ENCODE data around the gene DDX39A. TPM values are rescaled to one million over a fixed set of nuclear protein-coding genes. Genes with fewer than 3 reads are reported as not detected.
"Not testable (repeated sequence)": the region's sequence is repeated elsewhere in the genome, so short reads cannot be mapped to it uniquely, and the experiment has no call there.

The DDX39A gene
- total RNA-seq, 2 experiments from 2014 or later, result 296 to 299 TPM

DNA sequence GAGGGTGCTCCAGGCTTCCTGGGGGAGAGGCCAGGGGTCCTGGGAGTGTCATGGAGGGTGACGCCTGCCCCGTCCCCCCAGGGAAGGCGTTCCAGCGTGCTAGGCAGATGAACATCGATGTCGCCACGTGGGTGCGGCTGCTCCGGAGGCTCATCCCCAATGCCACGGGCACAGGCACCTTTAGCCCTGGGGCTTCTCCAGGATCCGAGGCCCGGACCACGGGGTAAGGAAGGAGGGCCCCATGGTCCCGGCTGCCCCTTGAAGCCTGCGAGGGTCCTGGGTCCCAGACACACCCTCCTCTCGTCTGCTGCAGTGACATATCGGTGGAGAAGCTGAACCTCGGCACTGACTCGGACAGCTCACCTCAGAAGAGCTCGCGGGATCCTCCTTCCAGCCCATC is 44.6 kb upstream of the DDX39A start:
- Mint-ChIP-seq H3K9me3 (no peaks in the 10 kb centered on the region), H3K27me3 (no peaks in the 10 kb centered on the region), H3K36me3 (ENCODE audit: low read depth) (peaks cover 89% of the 10 kb centered on the region), H3K4me1 (ENCODE audit: low read depth) (no peaks in the 10 kb centered on the region), H3K27ac (no peak overlapping the region), H3K4me3 (no peak overlapping the region)
- Histone ChIP-seq H3K36me3 (ENCODE audit: insufficient read depth, low read length) (peaks cover 79% of the 10 kb centered on the region), H3K4me3 (ENCODE audit: low read length) (no peak overlapping the region), H3K27ac (ENCODE audit: low read depth in 1 of 2, low read length in 2 of 2) (no peak overlapping the region), H3K4me1 (ENCODE audit: insufficient read depth, low read length) (no peaks in the 10 kb centered on the region), H3K9me3 (ENCODE audit: control insufficient read depth in 1 of 2, insufficient read depth in 1 of 2, low read length in 2 of 2) (no peaks in the 10 kb centered on the region), H3K27me3 (ENCODE audit: control insufficient read depth in 1 of 2, insufficient read depth in 2 of 2, low read length in 2 of 2) (no peaks in the 10 kb centered on the region)
- TF ChIP-seq, protein P1, sequence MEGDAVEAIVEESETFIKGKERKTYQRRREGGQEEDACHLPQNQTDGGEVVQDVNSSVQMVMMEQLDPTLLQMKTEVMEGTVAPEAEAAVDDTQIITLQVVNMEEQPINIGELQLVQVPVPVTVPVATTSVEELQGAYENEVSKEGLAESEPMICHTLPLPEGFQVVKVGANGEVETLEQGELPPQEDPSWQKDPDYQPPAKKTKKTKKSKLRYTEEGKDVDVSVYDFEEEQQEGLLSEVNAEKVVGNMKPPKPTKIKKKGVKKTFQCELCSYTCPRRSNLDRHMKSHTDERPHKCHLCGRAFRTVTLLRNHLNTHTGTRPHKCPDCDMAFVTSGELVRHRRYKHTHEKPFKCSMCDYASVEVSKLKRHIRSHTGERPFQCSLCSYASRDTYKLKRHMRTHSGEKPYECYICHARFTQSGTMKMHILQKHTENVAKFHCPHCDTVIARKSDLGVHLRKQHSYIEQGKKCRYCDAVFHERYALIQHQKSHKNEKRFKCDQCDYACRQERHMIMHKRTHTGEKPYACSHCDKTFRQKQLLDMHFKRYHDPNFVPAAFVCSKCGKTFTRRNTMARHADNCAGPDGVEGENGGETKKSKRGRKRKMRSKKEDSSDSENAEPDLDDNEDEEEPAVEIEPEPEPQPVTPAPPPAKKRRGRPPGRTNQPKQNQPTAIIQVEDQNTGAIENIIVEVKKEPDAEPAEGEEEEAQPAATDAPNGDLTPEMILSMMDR (IDR thresholded peaks at IDR 0.05), result no peak
- DNase-seq (no peak), ATAC-seq (ENCODE audit: poor library complexity) (no peak)
- ChIA-PET CTCF (no interaction called here), POLR2A (no interaction called here)
- intact Hi-C loops (cut with DNase I, micrococcal nuclease), result no loop called here

DNA sequence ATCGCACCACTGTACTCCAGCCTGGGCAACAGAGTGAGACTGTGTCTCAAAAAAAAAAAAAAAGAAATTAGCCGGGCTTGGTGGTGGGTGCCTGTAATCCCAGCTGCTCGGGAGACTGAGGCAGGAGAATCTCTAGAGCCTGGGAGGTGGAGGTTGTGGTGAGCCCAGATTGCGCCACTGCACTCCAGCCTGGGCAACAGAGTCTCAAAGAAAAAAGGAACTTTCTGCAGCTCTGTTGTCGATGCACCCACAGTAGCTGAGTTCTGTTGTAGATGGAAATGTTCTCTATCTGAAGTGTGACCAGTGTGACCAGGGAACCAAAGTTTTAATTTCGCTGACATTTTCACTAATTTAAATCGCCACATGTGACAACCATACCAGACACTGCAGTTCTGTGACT is 43.3 kb upstream of the DDX39A start:
- DNase-seq; POLR2A ChIA-PET; H3K27ac ChIP-seq (ENCODE audit: low read depth in 1 of 2, low read length in 2 of 2); intact Hi-C loops (cut with DNase I, micrococcal nuclease); H3K27me3 Mint-ChIP-seq; H3K27ac Mint-ChIP-seq; CTCF ChIA-PET; H3K9me3 ChIP-seq (ENCODE audit: control insufficient read depth in 1 of 2, insufficient read depth in 1 of 2, low read length in 2 of 2); H3K4me3 ChIP-seq (ENCODE audit: low read length); H3K4me1 ChIP-seq (ENCODE audit: insufficient read depth, low read length); ATAC-seq (ENCODE audit: poor library complexity); H3K4me3 Mint-ChIP-seq; H3K9me3 Mint-ChIP-seq; H3K4me1 Mint-ChIP-seq (ENCODE audit: low read depth); H3K27me3 ChIP-seq (ENCODE audit: control insufficient read depth in 1 of 2, insufficient read depth in 2 of 2, low read length in 2 of 2): not testable (repeated sequence)
- H3K36me3 ChIP-seq (ENCODE audit: insufficient read depth, low read length), result peaks cover 80% of the 10 kb centered on the region
- peaks cover 90% of the 10 kb centered on the region for H3K36me3 Mint-ChIP-seq (ENCODE audit: low read depth)

DNA sequence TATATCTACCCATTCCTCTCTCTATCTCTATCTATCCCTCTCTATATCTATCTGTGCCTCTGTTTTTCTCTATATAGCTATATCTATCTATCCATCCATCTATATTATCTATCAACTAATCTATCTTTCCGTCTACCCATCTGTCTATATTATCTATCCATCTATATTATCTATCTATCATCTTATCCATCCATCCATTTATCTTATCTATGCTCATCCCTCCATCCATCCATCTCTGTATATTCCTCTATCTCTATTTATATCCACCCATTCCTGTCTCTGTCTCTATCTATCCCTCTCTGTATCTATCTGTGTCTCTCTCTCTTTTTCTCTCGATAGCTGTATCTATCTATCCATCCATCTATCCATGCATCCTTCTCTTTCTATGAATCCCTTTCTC is 41.8 kb upstream of the DDX39A start:
- intact Hi-C loops (cut with DNase I, micrococcal nuclease), result no loop called here
- ATAC-seq (ENCODE audit: poor library complexity) (no peak), DNase-seq (no peak)
- Histone ChIP-seq H3K9me3 (ENCODE audit: control insufficient read depth in 1 of 2, insufficient read depth in 1 of 2, low read length in 2 of 2) (no peaks in the 10 kb centered on the region), H3K4me3 (ENCODE audit: low read length) (no peak overlapping the region), H3K27me3 (ENCODE audit: control insufficient read depth in 1 of 2, insufficient read depth in 2 of 2, low read length in 2 of 2) (no peaks in the 10 kb centered on the region), H3K4me1 (ENCODE audit: insufficient read depth, low read length) (no peaks in the 10 kb centered on the region), H3K27ac (ENCODE audit: low read depth in 1 of 2, low read length in 2 of 2) (no peak overlapping the region), H3K36me3 (ENCODE audit: insufficient read depth, low read length) (peaks cover 81% of the 10 kb centered on the region)
- ChIA-PET POLR2A (no interaction called here), CTCF (no interaction called here)
- H3K9me3 Mint-ChIP-seq, result no peaks in the 10 kb centered on the region
- H3K27me3 Mint-ChIP-seq, result no peaks in the 10 kb centered on the region
- H3K27ac Mint-ChIP-seq, result no peak overlapping the region
- no peak overlapping the region for H3K4me3 Mint-ChIP-seq
- TF ChIP-seq, protein P1 (IDR thresholded peaks at IDR 0.05), result no peak
- H3K36me3 Mint-ChIP-seq (ENCODE audit: low read depth), result peaks cover 93% of the 10 kb centered on the region
- H3K4me1 Mint-ChIP-seq (ENCODE audit: low read depth), result no peaks in the 10 kb centered on the region

DNA sequence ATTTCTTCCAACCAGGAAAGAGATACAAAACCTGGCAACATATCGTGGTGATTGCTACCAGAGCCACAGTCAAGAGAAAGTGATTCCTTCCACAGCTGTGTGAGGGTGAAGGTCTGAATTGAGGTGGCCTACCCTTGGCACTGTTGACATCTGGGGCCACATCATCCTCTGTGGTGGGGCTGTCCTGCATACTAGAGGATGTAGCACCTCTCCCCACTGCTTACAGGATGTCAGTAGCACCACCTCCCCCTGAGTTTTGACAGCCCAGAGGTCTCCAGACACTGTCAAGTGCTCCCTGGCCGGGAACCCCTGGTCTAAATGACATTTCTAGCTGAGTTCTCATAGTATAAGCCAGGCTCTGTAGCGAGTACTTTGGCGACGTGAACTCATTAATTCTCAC is 40.6 kb upstream of the DDX39A start:
- Histone ChIP-seq H3K9me3 (ENCODE audit: control insufficient read depth in 1 of 2, insufficient read depth in 1 of 2, low read length in 2 of 2) (no peaks in the 10 kb centered on the region), H3K27me3 (ENCODE audit: control insufficient read depth in 1 of 2, insufficient read depth in 2 of 2, low read length in 2 of 2) (no peaks in the 10 kb centered on the region), H3K4me1 (ENCODE audit: insufficient read depth, low read length) (no peaks in the 10 kb centered on the region), H3K4me3 (ENCODE audit: low read length) (no peak overlapping the region), H3K27ac (ENCODE audit: low read depth in 1 of 2, low read length in 2 of 2) (no peak overlapping the region), H3K36me3 (ENCODE audit: insufficient read depth, low read length) (peaks cover 81% of the 10 kb centered on the region)
- intact Hi-C loops (cut with DNase I, micrococcal nuclease), result no loop called here
- peak in 2 of 14 experiments; percentile 35 to 83 for DNase-seq
- Mint-ChIP-seq H3K36me3 (ENCODE audit: low read depth) (peaks cover 94% of the 10 kb centered on the region), H3K9me3 (no peaks in the 10 kb centered on the region), H3K27ac (no peak overlapping the region), H3K27me3 (no peaks in the 10 kb centered on the region), H3K4me3 (no peak overlapping the region), H3K4me1 (ENCODE audit: low read depth) (no peaks in the 10 kb centered on the region)
- POLR2A ChIA-PET, result interaction anchor here (0.7 to 1.3 kb wide), 2 partner anchors 13 to 61 kb away, joined by 3 to 4 read pairs; no protein-coding TSS in a partner anchor
- no peak for ATAC-seq (ENCODE audit: poor library complexity)
- TF ChIP-seq, protein P1 (IDR thresholded peaks at IDR 0.05), result no peak
- CTCF ChIA-PET, result no interaction called here

DNA sequence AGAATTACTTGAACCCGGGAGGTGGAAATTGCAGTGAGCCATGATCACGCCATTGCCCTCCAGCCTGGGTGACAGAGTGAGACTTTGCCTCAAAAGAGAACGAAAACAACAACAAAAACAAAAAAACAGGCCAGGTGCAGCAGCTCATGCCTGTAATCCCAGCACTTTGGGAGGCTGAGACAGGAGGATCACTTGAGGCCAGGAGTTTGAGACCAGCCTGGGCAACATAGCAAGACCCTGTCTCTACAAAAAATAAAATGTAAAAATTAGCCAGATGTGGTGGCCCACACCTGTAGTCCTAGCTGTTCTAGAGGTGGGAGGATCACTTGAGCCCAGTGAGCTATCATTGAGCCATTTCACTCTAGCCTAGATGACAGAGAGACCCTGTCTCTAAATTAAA is 33.2 kb upstream of the DDX39A start:
- H3K27ac Mint-ChIP-seq; DNase-seq; H3K27ac ChIP-seq (ENCODE audit: low read depth in 1 of 2, low read length in 2 of 2); H3K9me3 Mint-ChIP-seq; H3K9me3 ChIP-seq (ENCODE audit: control insufficient read depth in 1 of 2, insufficient read depth in 1 of 2, low read length in 2 of 2); H3K4me3 Mint-ChIP-seq; H3K27me3 Mint-ChIP-seq; H3K27me3 ChIP-seq (ENCODE audit: control insufficient read depth in 1 of 2, insufficient read depth in 2 of 2, low read length in 2 of 2); H3K4me3 ChIP-seq (ENCODE audit: low read length); POLR2A ChIA-PET; intact Hi-C loops (cut with DNase I, micrococcal nuclease); ATAC-seq (ENCODE audit: poor library complexity): not testable (repeated sequence)
- CTCF ChIA-PET, result interaction anchor here (0.6 kb wide), 1 partner anchor 32 kb away, joined by 3 read pairs; no protein-coding TSS in a partner anchor
- Mint-ChIP-seq H3K36me3 (ENCODE audit: low read depth) (peaks cover 87% of the 10 kb centered on the region), H3K4me1 (ENCODE audit: low read depth) (peaks cover 11% of the 10 kb centered on the region)
- peaks cover 19% of the 10 kb centered on the region for H3K4me1 ChIP-seq (ENCODE audit: insufficient read depth, low read length)
- peaks cover 77% of the 10 kb centered on the region for H3K36me3 ChIP-seq (ENCODE audit: insufficient read depth, low read length)
